Measurements from ENCODE around the gene HSD3B7.

The HSD3B7 gene

DNA sequence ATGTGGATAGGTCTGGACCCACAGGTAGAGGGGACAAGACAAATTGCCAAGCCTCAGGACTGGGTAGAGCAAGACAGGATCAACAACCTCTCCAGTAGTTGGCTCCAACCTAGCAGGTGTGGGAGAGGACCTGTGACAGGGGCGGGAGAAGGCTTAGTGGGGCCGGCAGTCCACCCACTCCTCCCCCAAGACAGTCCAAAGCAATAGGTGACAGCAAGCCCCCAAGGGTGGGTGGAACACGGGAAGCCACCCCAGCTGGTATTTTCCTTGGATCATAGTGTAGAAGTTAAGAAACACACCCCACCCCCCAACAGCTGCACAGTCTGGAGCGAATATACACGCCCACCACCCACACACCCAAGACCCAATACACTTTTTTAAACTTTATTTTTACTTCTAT lies 44.3 kb downstream of the HSD3B7 start:
- no peak for DNase-seq (ENCODE audit: low spot score)

DNA sequence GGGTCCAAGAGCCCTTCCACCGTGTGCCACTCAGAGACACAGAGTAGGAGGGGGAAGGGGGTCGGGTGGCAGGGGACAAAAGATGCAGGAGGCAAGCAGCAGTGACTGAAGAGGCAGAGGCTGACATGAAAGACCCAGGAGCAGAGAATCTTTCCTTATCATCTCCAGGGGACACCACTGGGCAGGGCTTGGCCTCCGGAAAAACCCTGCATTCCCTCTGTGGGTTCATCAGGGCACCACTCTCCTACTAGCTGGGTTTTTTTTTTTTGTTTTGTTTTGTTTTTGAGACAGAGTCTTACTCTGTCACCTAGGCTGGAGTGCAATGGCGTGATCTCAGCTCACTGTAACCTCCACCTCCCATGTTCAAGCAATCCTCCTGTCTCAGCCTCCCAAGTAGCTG lies 46.3 kb downstream of the HSD3B7 start:
- no peak for DNase-seq (ENCODE audit: low spot score)

DNA sequence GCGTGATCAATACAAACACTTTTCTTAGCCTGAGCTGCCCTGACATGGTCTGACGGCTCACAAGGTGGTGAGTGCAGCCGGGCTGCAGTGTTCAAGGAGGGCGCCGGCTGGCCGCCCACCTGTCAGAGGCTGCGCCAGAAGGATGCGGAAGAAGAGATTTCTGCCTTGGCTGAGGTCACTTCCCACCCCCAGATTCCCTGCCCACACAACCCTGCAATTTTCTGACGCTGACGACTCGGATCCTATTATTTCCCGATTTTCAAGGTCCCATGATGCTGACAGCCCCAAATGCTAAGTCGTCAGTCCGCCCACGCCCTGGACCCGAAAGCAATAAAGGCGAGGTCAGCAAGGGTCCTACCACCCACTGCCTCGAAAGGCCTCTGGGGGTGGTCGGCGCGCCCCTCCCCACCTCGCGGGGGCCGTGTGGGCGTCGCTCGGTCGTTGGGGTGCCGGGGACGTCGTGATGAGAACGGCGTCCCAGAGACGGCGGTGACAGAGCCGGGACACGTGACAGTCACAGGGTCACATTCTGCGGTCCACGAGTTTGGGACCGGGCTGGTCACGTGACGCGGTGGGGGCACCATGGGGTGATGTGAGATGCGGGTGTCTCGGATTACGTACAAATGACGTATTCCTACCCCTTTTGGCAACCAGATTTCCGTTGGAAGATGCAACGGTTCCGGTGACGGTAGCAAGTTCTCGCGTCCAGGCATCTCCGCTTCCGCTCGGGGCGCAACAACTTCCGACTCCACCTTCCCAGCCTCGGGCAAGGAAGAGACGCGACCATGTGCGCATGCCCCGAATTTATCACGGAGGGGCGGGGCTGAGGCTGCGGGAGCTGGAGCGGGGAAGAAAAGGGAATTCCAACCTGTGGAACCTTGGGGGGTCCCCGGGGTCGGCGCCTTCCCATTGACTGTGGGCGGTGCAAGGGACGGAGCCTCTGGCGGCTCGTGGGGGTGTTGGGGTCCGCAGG lies 48.0 kb downstream of the HSD3B7 start, which contains the start of gene STX4:
Gene STX4 (plus strand): TSS at position 823 of the 973 bp plus-strand sequence. CDS start 248 bp downstream, outside the sequence.
- DNase-seq (ENCODE audit: low spot score), result peak; percentile 99

DNA sequence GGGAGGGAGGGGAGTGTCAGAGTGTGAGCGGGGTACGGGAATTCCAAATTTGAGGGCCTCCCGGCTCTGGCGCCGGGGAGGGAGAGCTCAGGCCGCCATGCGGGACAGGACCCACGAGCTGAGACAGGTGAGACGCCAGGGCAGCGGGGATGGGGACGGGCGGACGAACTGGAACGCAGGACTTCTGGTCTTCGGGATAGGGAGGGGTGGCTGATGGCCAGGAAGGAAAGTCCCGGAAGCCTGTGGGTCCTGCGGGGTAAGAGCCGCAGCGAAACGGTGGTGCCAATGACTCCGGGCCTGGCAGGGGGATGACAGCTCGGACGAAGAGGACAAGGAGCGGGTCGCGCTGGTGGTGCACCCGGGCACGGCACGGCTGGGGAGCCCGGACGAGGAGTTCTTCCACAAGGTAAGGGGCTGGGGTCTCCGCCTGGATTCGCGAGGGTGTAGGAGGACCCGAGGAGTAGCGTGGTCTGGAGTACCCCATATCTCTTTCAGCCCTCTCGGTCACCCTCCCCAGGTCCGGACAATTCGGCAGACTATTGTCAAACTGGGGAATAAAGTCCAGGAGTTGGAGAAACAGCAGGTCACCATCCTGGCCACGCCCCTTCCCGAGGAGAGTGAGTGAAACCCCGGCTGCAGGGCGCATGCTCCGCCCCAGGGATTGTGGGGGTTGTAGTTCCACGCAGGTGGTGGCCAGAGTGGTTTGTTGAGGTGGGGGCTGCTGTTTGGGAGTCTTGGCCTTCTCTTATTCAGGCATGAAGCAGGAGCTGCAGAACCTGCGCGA lies 48.9 kb downstream of the HSD3B7 start:
- peak; percentile 93 for DNase-seq (ENCODE audit: low spot score)

DNA sequence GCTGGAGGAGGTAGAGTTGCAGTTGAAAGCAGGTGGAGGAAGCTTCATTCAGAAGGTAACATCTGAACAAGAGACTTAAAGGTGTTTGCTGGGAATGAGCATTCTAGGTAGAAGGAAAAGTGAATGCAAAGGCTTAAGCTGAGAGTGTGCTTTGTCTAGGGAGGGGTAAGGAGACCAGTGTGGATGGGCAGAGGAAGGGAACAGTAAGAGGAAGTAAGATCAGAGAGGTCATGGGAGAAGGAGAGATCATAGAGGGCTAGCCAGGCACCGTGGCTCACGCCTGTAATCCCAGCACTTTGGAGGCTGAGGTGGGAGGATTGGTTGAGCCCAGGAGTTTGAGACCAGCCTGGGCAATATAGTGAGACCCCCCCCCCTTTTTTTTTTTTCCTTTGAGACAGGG lies 51.7 kb downstream of the HSD3B7 start:
- no peak for DNase-seq (ENCODE audit: low spot score)

Measured in hematopoietic multipotent progenitor cell treated with erythropoietin and hydrocortisone succinate and interleukin-3 and kit ligand, for 15 days (in vitro differentiated cells).